Natural killer cell (primary cell): ENCODE measurements around the gene ZBTB42. TPM values are rescaled to one million over a fixed set of nuclear protein-coding genes. Genes with fewer than 3 reads are reported as not detected.
A peak's percentile ranks its signal among the peaks of the same experiment; 100 is the strongest.

Experiments used
- ATAC-seq, 3 donors: fragments of 150-1000 bp in 2 of 3; fragments of 200-7000 bp in 1 of 3; cut with Tn5 transposase; 1 replicate in 1 of 3; 2 replicates in 2 of 3; pipeline ENCODE4 v1.10.0; 2021; ENCODE audit warnings: mild to moderate bottlenecking in 2 of 3, moderate library complexity in 2 of 3
- DNase-seq, 2 donors: peaks; one replicate each; pipeline versions ENCODE4 v3.0.0 to v3.0.0-alpha.2; 2013 to 2021; ENCODE audit warnings: mixed read lengths in 1 of 2
- H3K27ac ChIP-seq: one replicate; pipeline ENCODE4 v1.5.1; 2013; ENCODE audit warnings: mild to moderate bottlenecking, low read length
- H3K27me3 ChIP-seq: one replicate; pipeline ENCODE4 v1.6.1; 2013; ENCODE audit warnings: low read length; ENCODE audit not compliant: control insufficient read depth, insufficient read depth
- H3K36me3 ChIP-seq: one replicate; pipeline ENCODE4 v1.6.1; 2013; ENCODE audit warnings: low read length; ENCODE audit not compliant: control insufficient read depth, insufficient read depth
- H3K4me1 ChIP-seq: one replicate; pipeline ENCODE4 v1.6.1; 2013; ENCODE audit warnings: low read length; ENCODE audit not compliant: control insufficient read depth, insufficient read depth
- H3K4me3 ChIP-seq: one replicate; pipeline ENCODE4 v1.5.1; 2013; ENCODE audit warnings: low read length
- H3K9me3 ChIP-seq: one replicate; pipeline ENCODE4 v1.6.1; 2013; ENCODE audit warnings: low read length; ENCODE audit not compliant: control insufficient read depth, insufficient read depth
- H3K27ac Mint-ChIP-seq, 2 donors: one replicate each; pipeline ENCODE4 v1.8.0; 2022; ENCODE audit warnings: mild to moderate bottlenecking in 2 of 2, mixed read lengths in 2 of 2, moderate library complexity in 1 of 2
- H3K27me3 Mint-ChIP-seq, 2 donors: one replicate each; pipeline ENCODE4 v1.8.0; 2022; ENCODE audit warnings: low read depth in 2 of 2, mixed read lengths in 2 of 2
- H3K36me3 Mint-ChIP-seq: one replicate; pipeline ENCODE4 v1.8.0; 2022; ENCODE audit warnings: mixed read lengths
- H3K4me1 Mint-ChIP-seq, 2 donors: one replicate each; pipeline ENCODE4 v1.8.0; 2022; ENCODE audit warnings: mixed read lengths in 2 of 2
- H3K4me3 Mint-ChIP-seq: one replicate; pipeline ENCODE4 v1.8.0; 2022; ENCODE audit warnings: mild to moderate bottlenecking, moderate library complexity, mixed read lengths
- H3K9me3 Mint-ChIP-seq, 2 donors: one replicate each; pipeline ENCODE4 v1.8.0; 2022; ENCODE audit warnings: mixed read lengths in 2 of 2
- WGBS: methylation state at CpG from one replicate; pipeline ENCODE4 v1.1.7; 2013; ENCODE audit warnings: missing lambda C conversion rate; ENCODE audit not compliant: insufficient coverage; 5-methylcytosine and 5-hydroxymethylcytosine counted together
- intact Hi-C: fragments of 100-400 bp; cut with micrococcal nuclease; formaldehyde crosslinking; loops from one replicate; pipeline ENCODE4 v1.14.2; 2022
- total RNA-seq, 4 donors: library from RNA; stranded (reverse); fragments of 120-200 nt in 1 of 4; gene quantifications; one replicate each; pipeline versions ENCODE4 v1.2.3 to v1.2.4, GENCODE V29; 2013 to 2022
- TF ChIP-seq, protein P1 (sequence below): fragments of 200-600 bp; IDR thresholded peaks from one replicate; pipeline ENCODE4 v1.8.0; 2022; ENCODE audit warnings: antibody characterized with exemption

ZBTB42 gene
- total RNA-seq, 3 donors from 2014 or later (not counting 1 experiment from before 2014, with no cell fraction given) = 3.6 to 4.5 (median 3.7) TPM

DNA sequence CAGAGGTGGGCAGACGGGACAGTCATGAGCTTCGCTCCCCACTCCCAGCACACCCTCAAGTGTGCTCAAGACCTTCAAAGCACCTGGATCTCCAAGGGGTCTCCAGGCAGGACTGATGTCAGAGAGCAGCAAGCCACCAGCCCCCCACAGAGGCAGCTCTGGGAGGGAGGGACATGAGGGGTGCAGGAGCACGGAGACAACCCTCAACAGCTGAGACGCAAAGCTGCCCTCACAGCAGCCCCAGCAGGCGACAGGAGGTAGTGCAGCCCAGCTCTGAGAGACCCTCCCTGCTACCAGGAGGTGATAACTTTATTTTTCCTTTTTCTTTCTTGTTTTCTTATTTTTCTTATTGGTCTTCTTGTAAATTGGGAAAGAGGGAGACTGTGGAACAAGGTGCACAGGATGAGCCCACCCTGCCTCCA is 30.0 kb upstream of the ZBTB42 start:
- Histone ChIP-seq H3K36me3 (peaks cover 37% of the 10 kb centered on the region), H3K27me3 (no peaks in the 10 kb centered on the region), H3K4me3 (no peak overlapping the region), H3K4me1 (peaks cover 8% of the 10 kb centered on the region), H3K27ac (no peak overlapping the region), H3K9me3 (no peaks in the 10 kb centered on the region)
- no peaks in the 10 kb centered on the region for H3K4me1 Mint-ChIP-seq
- DNase-seq = peak in 1 of 2 donors; percentile 37
- H3K36me3 Mint-ChIP-seq = no peaks in the 10 kb centered on the region
- no peak for ATAC-seq
- peaks cover 0 to 2% of the 10 kb centered on the region in 2 donors for H3K9me3 Mint-ChIP-seq
- H3K27ac Mint-ChIP-seq = no peak overlapping the region
- WGBS = 88% methylated on average over 4 of the region's 5 CpGs
- no peaks in the 10 kb centered on the region for H3K27me3 Mint-ChIP-seq
- intact Hi-C loops = no loop called here
- H3K4me3 Mint-ChIP-seq = no peak overlapping the region
- TF ChIP-seq, protein P1, sequence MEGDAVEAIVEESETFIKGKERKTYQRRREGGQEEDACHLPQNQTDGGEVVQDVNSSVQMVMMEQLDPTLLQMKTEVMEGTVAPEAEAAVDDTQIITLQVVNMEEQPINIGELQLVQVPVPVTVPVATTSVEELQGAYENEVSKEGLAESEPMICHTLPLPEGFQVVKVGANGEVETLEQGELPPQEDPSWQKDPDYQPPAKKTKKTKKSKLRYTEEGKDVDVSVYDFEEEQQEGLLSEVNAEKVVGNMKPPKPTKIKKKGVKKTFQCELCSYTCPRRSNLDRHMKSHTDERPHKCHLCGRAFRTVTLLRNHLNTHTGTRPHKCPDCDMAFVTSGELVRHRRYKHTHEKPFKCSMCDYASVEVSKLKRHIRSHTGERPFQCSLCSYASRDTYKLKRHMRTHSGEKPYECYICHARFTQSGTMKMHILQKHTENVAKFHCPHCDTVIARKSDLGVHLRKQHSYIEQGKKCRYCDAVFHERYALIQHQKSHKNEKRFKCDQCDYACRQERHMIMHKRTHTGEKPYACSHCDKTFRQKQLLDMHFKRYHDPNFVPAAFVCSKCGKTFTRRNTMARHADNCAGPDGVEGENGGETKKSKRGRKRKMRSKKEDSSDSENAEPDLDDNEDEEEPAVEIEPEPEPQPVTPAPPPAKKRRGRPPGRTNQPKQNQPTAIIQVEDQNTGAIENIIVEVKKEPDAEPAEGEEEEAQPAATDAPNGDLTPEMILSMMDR = peak; percentile 54

DNA sequence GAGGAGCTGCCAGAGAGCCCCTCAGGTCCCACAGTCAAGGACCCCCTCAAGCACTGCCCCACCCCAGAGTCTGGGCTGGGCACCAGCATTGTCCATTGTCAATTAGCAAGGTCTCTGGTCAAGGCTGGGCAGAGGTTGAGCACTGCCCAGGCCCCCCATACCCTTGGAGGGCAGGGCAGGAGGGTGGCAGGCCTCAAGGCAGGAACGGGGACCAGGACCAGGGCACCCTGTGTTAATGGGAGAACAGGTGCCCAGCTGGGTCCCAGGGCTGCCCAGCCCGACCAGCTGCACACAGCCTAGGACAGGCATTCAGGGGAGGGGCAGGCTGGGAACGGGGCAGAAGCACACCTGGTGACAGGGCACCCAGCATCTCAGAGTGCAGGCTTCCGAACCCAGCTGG is 29.5 kb upstream of the ZBTB42 start:
- Mint-ChIP-seq H3K4me1 (no peaks in the 10 kb centered on the region), H3K36me3 (no peaks in the 10 kb centered on the region), H3K27ac (no peak overlapping the region), H3K27me3 (no peaks in the 10 kb centered on the region), H3K4me3 (no peak overlapping the region), H3K9me3 (peaks cover 0 to 2% of the 10 kb centered on the region in 2 donors)
- intact Hi-C loops = no loop called here
- Histone ChIP-seq H3K36me3 (peaks cover 38% of the 10 kb centered on the region), H3K4me3 (no peak overlapping the region), H3K27ac (no peak overlapping the region), H3K27me3 (no peaks in the 10 kb centered on the region), H3K4me1 (peaks cover 8% of the 10 kb centered on the region), H3K9me3 (no peaks in the 10 kb centered on the region)
- no peak for DNase-seq
- WGBS = 96% methylated on average over 4 of the region's 4 CpGs
- TF ChIP-seq, protein P1 = no peak
- ATAC-seq = no peak

DNA sequence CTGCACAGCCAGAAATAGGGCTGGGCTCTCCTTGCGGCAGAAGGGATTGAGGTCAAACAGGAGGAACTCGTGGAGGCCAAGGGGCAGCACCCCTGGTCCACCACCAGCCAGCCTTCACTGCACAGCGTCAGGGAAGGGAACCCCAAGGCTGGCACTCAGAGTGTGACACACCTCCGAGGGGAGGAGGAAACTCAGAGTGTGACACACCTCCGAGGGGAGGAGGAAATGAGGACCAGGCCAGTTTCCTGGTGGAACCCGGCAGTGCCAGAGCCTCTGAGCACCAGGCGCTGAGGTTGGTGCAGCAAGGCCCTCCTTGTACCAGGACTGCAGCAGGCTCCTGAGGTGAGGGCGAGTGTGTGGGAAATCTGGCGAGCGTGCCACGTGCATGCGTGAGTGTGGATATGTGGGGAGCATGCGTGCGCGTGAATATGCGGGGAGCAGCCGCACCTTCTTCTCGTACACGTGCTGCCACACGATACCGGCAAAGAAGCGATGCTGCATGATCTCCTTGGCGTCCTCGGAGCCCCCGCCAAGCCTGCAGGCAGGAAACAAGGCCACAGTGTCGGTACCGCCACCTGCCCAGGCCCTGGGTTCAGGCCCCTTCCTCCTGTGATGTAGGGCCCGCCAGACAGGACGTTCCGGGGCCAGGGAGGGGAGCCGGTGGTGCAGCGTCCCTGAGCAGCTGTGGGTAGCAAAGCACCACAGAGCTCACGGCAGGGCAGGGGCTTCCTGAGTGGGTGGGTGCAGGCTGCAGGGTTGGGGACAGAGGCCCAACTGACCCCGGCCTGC is 28.8 kb upstream of the ZBTB42 start:
- H3K36me3 Mint-ChIP-seq = no peaks in the 10 kb centered on the region
- no peaks in the 10 kb centered on the region for H3K27me3 Mint-ChIP-seq
- Histone ChIP-seq H3K27ac (no peak overlapping the region), H3K36me3 (peaks cover 42% of the 10 kb centered on the region), H3K27me3 (no peaks in the 10 kb centered on the region), H3K9me3 (no peaks in the 10 kb centered on the region), H3K4me3 (no peak overlapping the region), H3K4me1 (peaks cover 8% of the 10 kb centered on the region)
- 93% methylated on average over 34 of the region's 34 CpGs for WGBS
- TF ChIP-seq, protein P1 = no peak
- no peak for ATAC-seq
- H3K9me3 Mint-ChIP-seq = peaks cover 0 to 2% of the 10 kb centered on the region in 2 donors
- no peak overlapping the region for H3K27ac Mint-ChIP-seq
- H3K4me1 Mint-ChIP-seq = peaks cover 0 to 4% of the 10 kb centered on the region in 2 donors
- intact Hi-C loops = no loop called here
- H3K4me3 Mint-ChIP-seq = no peak overlapping the region
- no peak for DNase-seq
